Common myeloid progenitor, CD34-positive (primary cell): ENCODE results near the gene OBSCN.

Source experiments
- CTCF ChIA-PET: fragments of 350-600 bp; sonication (Branson Sonifier 250); formaldehyde crosslinking; loops from one replicate; lab custom pipeline; 2021; ENCODE audit warnings: antibody characterized with exemption; lab: Charles Lee
- POLR2A ChIA-PET: fragments of 350-600 bp; sonication (Branson Sonifier 250); formaldehyde crosslinking; loops from one replicate; lab custom pipeline; 2021; ENCODE audit warnings: antibody characterized with exemption; lab: Charles Lee
- DNase-seq, 3 donors: peaks; one replicate each; pipeline versions ENCODE4 v3.0.0 to v3.0.0-alpha.2; 2013
- H3K27ac ChIP-seq, 2 experiments: 1 replicate in 1 of 2; 2 replicates in 1 of 2; pipeline ENCODE4 v1.7.0; 2013; ENCODE audit warnings: inconsistent platforms in 2 of 2, low read length in 2 of 2, mild to moderate bottlenecking in 2 of 2, low read depth in 1 of 2, moderate library complexity in 1 of 2; ENCODE audit not compliant: severe bottlenecking in 2 of 2, insufficient read depth in 1 of 2, poor library complexity in 1 of 2
- H3K27me3 ChIP-seq, 5 experiments: replicated peaks in 2 of 5; 1 replicate in 3 of 5; 2 replicates in 2 of 5; pipeline versions ENCODE4 v1.6.1 to v1.7.0; 2013; ENCODE audit warnings: low read length in 4 of 5, mild to moderate bottlenecking in 2 of 5, moderate library complexity in 2 of 5, inconsistent platforms in 1 of 5; ENCODE audit not compliant: insufficient read depth in 5 of 5, control insufficient read depth in 4 of 5
- H3K36me3 ChIP-seq, 4 experiments: 1 replicate in 2 of 4; 2 replicates in 2 of 4; pipeline versions ENCODE4 v1.6.1 to v1.7.0; 2013; ENCODE audit warnings: low read length in 3 of 4, control low read depth in 1 of 4, mild to moderate bottlenecking in 1 of 4; ENCODE audit not compliant: control insufficient read depth in 4 of 4, insufficient read depth in 4 of 4
- H3K4me1 ChIP-seq, 4 experiments: 1 replicate in 3 of 4; 2 replicates in 1 of 4; pipeline versions ENCODE4 v1.6.1 to v1.7.1; 2013; ENCODE audit warnings: low read length in 3 of 4, mild to moderate bottlenecking in 3 of 4, control low read depth in 1 of 4, inconsistent platforms in 1 of 4, moderate library complexity in 1 of 4; ENCODE audit not compliant: control insufficient read depth in 4 of 4, insufficient read depth in 4 of 4; ENCODE audit errors: control extremely low read depth in 1 of 4
- H3K4me3 ChIP-seq, 7 experiments: 1 replicate in 4 of 7; 2 replicates in 3 of 7; pipeline versions ENCODE4 v1.5.1 to v1.7.0; 2013; ENCODE audit warnings: mild to moderate bottlenecking in 7 of 7, low read length in 6 of 7, moderate library complexity in 6 of 7, inconsistent platforms in 2 of 7, low read depth in 2 of 7, control low read depth in 1 of 7; ENCODE audit not compliant: insufficient read depth in 4 of 7, control insufficient read depth in 1 of 7; ENCODE audit errors: extremely low read depth in 1 of 7
- H3K9me3 ChIP-seq, 5 experiments: 1 replicate in 4 of 5; 2 replicates in 1 of 5; pipeline versions ENCODE4 v1.6.1 to v1.7.1; 2013; ENCODE audit warnings: low read length in 4 of 5, mild to moderate bottlenecking in 2 of 5, inconsistent platforms in 1 of 5, low read depth in 1 of 5, moderate library complexity in 1 of 5; ENCODE audit not compliant: control insufficient read depth in 4 of 5, insufficient read depth in 2 of 5; ENCODE audit errors: control extremely low read depth in 1 of 5
- WGBS: methylation state at CpG from one replicate; pipeline ENCODE4 v1.1.5; 2013; ENCODE audit not compliant: insufficient coverage; 5-methylcytosine and 5-hydroxymethylcytosine counted together

The OBSCN gene

GRCh38 chr1:228321435-228321834 lies 113.6 kb downstream of the OBSCN start:
- CTCF ChIA-PET, result no interaction called here
- no peak for DNase-seq
- peaks cover 12 to 92% (median 36%) of the 10 kb centered on the region in 4 experiments for H3K36me3 ChIP-seq
- no peak overlapping the region for H3K27ac ChIP-seq
- H3K4me3 ChIP-seq, result no peak overlapping the region
- no peaks in the 10 kb centered on the region for H3K27me3 ChIP-seq
- POLR2A ChIA-PET, result no interaction called here
- peaks cover 0 to 23% (median 11%) of the 10 kb centered on the region in 5 experiments for H3K9me3 ChIP-seq
- H3K4me1 ChIP-seq, result no peaks in the 10 kb centered on the region
- WGBS, result 97% methylated on average over 11 of the region's 11 CpGs

GRCh38 chr1:228321895-228322294 lies 114.1 kb downstream of the OBSCN start:
- Histone ChIP-seq H3K36me3 (peaks cover 11 to 88% (median 35%) of the 10 kb centered on the region in 4 experiments), H3K27ac (no peak overlapping the region), H3K4me1 (no peaks in the 10 kb centered on the region), H3K4me3 (no peak overlapping the region), H3K9me3 (peaks cover 0 to 23% (median 11%) of the 10 kb centered on the region in 5 experiments), H3K27me3 (no peaks in the 10 kb centered on the region)
- POLR2A ChIA-PET, result no interaction called here
- DNase-seq, result no peak
- 96% methylated on average over 15 of the region's 15 CpGs for WGBS
- CTCF ChIA-PET, result no interaction called here

GRCh38 chr1:228323401-228323800 lies 115.6 kb downstream of the OBSCN start:
- no peak for DNase-seq
- 100% methylated on average over 1 of the region's 9 CpGs for WGBS
- ChIA-PET POLR2A (no interaction called here), CTCF (interaction anchor here (1.3 kb wide), 1 partner anchor 133 kb away, joined by 3 read pairs; no protein-coding TSS in a partner anchor)
- no peaks in the 10 kb centered on the region for H3K4me1 ChIP-seq
- H3K36me3 ChIP-seq, result peaks cover 11 to 76% (median 31%) of the 10 kb centered on the region in 4 experiments
- H3K4me3 ChIP-seq, result no peak overlapping the region
- H3K27me3 ChIP-seq, result no peaks in the 10 kb centered on the region
- peaks cover 0 to 23% (median 11%) of the 10 kb centered on the region in 5 experiments for H3K9me3 ChIP-seq
- no peak overlapping the region for H3K27ac ChIP-seq

GRCh38 chr1:228325267-228325666 lies 117.4 kb downstream of the OBSCN start:
- H3K27ac ChIP-seq, result no peak overlapping the region
- ChIA-PET POLR2A (interaction anchor here (0.7 kb wide), 1 partner anchor 216 kb away, joined by 3 read pairs; no protein-coding TSS in a partner anchor), CTCF (interaction anchor here (0.6 kb wide), 1 partner anchor 40 kb away, joined by 3 read pairs; no protein-coding TSS in a partner anchor)
- H3K9me3 ChIP-seq, result peaks cover 0 to 23% (median 11%) of the 10 kb centered on the region in 5 experiments
- WGBS, result no CpG with 5 or more reads among the region's 1 CpG
- no peak for DNase-seq
- no peak overlapping the region for H3K4me3 ChIP-seq
- peaks cover 4 to 57% (median 25%) of the 10 kb centered on the region in 4 experiments for H3K36me3 ChIP-seq
- no peaks in the 10 kb centered on the region for H3K27me3 ChIP-seq
- H3K4me1 ChIP-seq, result no peaks in the 10 kb centered on the region

- WGBS, result 100% methylated on average over 2 of the region's 2 CpGs
- Histone ChIP-seq H3K27me3 (no peaks in the 10 kb centered on the region), H3K27ac (no peak overlapping the region), H3K4me3 (no peak overlapping the region), H3K9me3 (peaks cover 0 to 10% (median 1%) of the 10 kb centered on the region in 5 experiments), H3K36me3 (peaks cover 0 to 27% (median 4%) of the 10 kb centered on the region in 4 experiments), H3K4me1 (no peaks in the 10 kb centered on the region)
- CTCF ChIA-PET, result no interaction called here
- DNase-seq, result no peak
- POLR2A ChIA-PET, result no interaction called here
Measured at GRCh38 chr1:228329887-228330286, 122.0 kb downstream of the OBSCN start.

GRCh38 chr1:228332797-228333738 lies 125.2 kb downstream of the OBSCN start:
- CTCF ChIA-PET, result no interaction called here
- POLR2A ChIA-PET, result no interaction called here
- H3K36me3 ChIP-seq, result peaks cover 0 to 37% (median 8%) of the 10 kb centered on the region in 4 experiments
- no peaks in the 10 kb centered on the region for H3K9me3 ChIP-seq
- H3K27me3 ChIP-seq, result no peaks in the 10 kb centered on the region
- H3K4me1 ChIP-seq, result no peaks in the 10 kb centered on the region
- WGBS, result 97% methylated on average over 14 of the region's 17 CpGs
- H3K4me3 ChIP-seq, result no peak overlapping the region
- no peak overlapping the region for H3K27ac ChIP-seq
- DNase-seq, result no peak

GRCh38 chr1:228333739-228334115 lies 125.9 kb downstream of the OBSCN start:
- Histone ChIP-seq H3K36me3 (peaks cover 0 to 44% (median 8%) of the 10 kb centered on the region in 4 experiments), H3K27me3 (no peaks in the 10 kb centered on the region), H3K9me3 (no peaks in the 10 kb centered on the region), H3K4me3 (no peak overlapping the region), H3K27ac (no peak overlapping the region), H3K4me1 (no peaks in the 10 kb centered on the region)
- DNase-seq, result no peak
- ChIA-PET POLR2A (no interaction called here), CTCF (no interaction called here)
- 94% methylated on average over 10 of the region's 10 CpGs for WGBS
